ENCODE measurements around the gene GAK.

The GAK gene

DNA sequence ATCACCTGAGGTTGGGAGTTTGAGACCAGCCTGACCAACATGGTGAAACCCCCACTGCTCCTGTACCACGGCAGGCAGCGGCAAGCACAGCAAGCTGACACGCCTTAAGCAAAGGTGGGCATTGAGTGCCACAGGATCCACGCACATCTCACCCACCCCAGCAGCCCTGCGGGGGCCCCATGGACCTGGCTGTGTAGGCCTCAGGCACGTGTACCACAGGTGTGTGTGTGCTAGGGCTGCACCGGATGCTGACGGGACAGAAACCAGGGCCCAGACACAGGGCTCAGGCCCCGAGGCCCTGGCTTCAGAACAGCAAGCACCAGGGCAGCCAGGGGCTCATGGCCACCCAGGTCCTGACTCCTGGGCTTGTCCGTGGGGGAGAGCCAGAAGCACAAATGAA is 46.8 kb downstream of the GAK start:
- no peak for DNase-seq

DNA sequence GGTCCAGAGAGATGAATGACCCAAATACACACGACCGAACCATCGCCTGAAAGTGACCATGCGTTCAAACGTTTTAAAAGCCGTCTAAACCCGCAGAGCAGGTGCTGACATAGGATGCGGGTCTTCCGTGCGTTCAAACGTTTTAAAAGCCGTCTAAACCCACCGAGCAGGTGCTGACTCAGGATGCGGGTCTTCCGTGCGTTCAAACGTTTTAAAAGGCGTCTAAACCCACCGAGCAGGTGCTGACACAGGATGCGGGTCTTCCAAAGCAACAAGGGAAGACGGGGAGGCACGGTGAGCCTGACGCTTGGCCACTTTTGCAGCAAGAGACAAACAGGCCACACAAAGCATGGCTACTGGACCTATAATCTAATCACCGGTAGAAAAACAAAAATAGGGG is 47.2 kb downstream of the GAK start:
- no peak for DNase-seq

DNA sequence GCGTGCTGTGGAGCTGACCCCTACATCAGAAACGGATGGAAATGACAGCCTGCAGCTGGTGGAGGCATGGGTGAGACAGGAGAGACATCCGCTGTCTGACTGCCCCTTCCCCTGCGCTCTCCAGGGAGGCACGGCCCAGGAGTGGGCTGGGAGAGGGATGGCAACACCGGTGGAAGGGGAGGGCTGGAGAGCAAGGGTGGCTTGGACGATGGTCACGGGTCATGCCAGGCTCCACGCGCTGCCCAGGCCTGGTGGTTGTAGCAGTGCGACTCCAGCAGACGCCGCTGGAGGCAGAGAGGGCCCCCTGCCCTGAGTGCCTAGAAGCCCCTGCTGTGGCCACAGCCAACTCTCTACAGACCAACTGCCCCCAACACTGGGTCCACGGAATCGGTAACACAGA is 47.9 kb downstream of the GAK start:
- no peak for DNase-seq

DNA sequence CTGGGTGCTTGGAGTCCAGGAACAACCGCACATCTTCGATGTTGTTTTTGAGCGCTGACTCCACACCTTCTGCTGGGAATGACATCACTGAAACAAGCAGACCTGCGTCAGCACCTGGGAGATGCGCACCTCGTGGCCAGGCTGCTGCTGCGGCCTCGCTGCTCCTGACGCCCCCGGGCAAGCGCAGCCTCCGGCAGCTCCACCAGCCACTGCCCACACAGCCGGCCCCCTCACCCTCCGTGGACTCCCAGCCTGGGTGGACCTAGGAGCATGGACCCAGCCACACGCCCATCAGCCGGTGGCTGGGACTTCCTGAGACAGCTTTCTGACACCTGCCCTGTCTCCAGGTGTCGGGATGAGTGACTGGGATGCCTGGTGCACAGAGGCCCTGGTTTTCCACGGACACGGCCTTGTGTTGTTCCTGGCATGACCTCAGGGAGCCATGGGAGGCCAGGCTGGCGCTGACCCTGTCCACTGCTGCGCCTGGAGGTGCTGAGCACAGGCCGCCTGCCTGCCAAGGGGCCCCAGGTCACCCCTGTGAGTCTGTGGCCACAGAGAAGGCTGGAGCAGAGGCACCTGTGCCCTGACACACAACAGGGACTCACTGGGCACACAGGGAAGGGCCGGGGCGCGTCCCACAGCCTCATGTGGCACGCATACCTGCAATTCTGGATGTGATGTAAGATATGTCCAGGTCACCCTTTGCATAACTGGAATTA is 48.6 kb downstream of the GAK start:
- DNase-seq, result no peak

DNA sequence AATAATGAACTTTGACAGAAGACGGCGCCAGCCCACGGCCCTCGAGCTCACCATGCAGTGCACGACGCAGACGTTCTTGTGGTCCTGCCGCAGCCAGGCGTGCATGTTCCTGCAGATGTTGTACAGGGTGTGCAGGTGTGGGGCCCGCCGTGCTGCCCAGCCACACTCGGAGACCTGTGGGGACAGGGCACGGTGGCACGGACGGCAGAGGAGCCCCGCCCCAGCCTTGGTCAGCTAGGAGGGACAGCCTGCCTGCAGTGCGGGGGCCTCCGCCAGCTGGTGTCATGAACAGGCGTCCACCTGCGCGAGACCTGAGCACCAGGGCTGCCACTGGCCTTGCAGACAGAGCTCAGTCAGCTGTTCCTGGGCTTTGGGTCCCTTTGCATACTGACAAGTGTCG is 49.5 kb downstream of the GAK start:
- DNase-seq, result no peak

DNA sequence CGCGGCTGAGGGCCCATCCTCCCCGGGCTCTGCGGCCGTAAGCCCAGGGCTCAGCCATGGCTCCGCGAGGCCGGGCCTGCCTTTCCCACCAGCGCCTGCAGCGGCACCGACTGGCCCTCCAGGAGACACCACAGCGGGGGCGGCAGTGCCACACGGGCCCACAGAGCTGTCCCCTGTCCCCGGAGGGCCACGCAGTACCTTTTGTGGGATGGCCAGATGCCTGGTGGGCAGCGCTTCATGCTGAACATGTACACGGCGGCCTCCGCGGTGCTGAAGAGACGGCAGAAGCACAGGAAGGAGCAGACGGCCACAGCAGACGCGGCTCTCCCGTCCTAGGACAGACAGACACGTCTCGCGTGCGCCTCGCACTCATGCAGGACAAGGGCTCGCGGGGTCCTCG is 50.4 kb downstream of the GAK start:
- no peak for DNase-seq

DNA sequence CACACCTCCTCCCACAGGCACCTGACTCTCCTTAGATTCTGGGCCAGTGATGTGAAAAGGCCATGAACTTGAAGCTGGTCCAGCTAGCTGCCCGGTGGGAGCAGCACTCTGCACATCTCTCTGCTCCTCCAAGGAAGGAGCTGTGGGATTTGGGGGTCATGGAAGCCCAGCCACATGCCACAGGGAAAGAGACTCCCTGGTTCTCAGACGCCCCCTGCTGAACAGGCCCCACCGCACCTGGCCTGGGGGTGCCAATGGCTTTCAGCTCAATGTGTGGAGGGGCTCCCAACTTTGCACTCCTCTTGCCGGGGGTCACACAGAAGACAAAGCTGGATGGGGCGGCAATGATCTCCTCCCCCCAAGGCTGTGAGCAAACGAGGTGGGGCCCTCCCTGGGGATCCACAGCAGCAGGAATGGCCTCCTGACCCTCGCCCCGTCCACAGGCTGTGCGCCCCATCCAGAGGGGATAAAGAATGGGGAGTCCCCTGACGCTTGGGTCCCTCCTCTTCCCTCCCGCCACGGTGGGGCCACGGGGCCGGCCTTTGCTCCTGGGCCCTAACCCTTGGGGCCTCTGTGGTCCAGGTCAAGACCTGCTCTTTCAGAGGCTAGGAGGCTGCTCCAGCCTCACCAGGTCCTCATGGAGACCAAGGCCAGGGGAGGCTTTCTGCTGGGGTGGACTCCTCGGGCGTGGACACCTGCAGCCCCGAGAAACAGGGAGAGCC is 51.3 kb downstream of the GAK start:
- no peak for DNase-seq

DNA sequence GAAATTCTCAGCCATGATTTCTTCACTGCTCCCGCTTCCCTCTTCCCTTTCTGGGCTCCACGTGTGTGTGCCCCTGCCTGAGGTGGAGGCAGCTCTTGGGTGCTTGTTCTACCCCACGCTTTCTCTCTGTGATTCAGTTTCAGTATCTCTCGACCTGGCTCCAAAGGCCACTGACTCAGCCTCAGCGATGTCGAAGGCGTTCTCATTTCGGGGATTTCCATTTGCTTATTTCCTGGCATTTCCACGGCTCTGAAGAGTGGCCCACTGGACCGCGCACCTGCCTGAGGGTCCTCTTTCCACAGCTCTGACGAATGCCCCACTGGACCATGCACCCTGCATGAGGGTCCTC is 52.4 kb downstream of the GAK start:
- DNase-seq, result no peak

DNA sequence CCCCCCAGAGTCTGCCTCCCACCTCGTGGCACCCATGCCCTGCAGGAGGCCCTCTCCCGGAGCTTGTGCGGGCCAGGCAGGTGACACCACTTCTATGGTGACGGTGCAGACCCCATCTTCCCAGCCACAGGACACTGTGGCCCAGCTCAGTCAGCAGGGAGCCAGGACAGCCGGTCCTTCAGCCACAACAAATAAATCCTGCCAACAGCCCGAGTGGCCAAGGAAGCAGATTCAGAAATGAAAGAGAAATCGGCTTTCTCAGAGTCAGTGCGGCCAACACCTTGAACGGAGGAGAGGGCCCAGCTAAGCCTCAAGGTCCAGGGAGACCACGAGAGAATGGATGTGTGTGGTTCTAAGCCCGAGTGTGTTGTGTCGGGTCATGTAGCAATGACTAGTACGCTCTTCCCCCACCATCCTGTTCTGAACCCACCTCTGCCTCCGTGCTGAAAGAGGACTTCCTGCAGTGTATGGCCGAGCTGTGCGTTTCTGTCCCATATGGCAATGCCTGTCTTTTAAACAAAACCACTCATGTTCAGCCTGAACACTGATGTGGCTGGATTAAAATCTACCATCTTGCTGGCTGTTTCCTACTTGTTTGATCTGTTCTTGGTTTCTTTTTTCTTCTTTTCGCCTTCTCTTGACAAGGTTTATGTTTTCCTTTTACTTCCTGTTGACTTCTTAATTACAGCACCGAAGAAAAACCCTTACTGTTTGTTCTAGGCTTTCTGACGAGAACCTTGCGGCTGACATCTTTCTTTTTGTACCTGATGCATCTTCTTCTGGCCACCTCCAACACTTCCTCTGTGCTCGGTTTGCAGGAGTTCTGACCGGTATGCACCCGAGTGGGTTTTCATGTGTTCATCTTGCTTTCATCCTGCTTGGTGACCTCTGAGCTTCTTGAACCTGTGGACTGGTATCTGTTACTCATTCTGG is 53.1 kb downstream of the GAK start:
- no peak for DNase-seq

DNA sequence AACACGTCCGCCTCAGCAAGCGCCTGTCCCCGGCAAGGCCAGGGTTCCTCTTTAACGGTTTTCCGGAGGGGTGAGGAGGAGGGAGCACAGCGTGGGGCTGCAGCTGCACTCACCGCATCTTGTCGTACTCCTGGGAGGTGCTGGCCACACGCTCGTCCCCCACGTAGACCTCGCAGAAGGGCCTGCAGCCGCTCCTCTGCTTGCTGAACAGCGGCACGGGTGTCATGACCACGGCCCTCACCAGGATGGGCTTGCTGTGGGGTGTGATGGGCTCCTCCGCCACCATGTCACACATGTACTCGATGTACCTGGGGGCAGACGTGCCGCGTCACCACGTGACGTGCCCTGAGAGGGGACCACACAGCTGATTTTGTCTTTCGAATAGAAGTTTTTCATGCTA is 54.6 kb downstream of the GAK start:
- DNase-seq, result no peak

DNA sequence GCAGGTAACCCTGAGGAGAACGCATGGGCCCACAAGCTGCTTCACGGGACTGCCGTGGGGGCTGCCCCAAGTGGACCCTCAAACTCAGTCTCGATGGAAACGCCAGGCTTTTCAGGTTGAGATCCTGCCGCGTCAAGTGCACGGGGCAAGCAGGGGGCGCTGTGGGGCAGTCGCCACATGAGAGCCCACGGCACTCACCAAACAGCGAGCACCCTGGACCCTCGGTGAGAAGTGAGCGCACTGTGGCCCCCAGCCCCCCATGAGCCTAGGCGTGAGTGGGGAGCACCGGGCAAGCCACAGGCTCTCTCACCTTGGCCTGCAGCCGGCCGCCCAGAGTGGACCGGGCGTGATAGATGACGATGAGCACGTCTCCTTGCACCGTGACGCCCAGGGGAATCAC is 55.3 kb downstream of the GAK start:
- no peak for DNase-seq

DNA sequence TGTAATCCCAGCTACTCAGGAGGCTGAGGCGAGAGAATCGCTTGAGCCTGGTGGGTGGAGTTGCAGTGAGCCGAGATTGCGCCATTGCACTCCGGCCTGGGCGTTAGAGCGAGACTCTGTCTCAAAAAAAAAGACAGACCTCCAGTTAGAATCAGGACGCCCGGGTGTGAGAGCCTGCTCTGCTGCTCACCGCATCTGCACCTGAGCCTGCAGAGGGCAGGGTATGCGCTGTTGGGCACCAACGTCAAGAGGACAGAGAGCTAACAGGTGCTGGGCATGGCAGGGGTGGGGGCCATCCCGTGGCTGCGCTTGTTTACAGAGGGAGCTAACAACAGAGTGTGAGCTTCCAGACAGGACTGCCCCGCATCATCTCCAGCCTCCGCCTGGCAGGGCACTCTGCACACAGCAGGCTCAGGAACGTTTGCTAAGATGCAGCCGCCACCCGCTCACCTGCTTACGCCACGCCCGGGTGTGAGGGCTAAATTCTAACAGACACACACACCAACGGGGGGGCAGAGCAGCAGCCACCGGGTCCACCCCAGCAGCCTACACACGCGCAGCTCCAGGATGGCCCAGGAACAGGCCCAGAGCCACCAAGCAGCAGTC is 56.2 kb downstream of the GAK start:
- no peak for DNase-seq

DNA sequence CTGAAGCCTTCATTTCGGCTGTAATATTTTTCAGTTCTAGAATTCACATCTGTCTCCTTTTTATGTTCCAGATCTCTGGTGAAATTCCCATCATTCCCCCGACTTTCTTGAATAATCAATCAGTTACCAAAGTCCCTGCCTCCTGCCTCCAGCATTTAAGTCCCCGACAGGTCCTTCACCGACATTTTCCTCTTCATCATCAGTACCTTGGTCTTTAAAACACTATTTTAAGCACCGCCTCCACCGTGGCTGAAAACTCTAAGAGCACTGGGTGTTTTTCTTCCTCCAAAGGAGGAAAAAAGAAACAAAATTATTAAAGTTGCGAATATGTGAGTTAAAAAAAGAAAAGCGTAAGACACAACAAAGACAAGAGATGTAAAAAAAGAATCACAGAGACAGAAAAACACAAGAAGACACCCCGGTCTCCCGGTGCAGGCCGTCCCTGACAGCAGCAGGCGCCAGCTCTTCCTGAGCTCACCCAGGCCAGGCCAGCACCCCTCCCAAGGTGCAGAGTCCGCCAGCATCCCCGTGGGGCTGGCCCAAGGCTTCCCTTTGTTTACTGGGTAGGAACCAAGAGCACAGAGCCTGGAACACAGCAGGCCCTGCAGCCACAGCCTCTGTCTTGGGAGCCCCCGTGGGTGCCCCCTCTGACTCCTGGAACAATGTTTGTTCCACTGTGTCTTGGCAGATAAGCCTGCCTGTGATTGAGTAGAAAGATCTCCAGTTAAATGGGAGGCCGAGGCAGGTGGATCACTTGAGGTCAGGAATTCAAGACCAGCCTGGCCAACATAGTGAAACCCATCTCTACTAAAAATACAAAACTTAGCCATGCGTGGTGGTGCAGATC is 56.9 kb downstream of the GAK start:
- DNase-seq, result no peak

DNA sequence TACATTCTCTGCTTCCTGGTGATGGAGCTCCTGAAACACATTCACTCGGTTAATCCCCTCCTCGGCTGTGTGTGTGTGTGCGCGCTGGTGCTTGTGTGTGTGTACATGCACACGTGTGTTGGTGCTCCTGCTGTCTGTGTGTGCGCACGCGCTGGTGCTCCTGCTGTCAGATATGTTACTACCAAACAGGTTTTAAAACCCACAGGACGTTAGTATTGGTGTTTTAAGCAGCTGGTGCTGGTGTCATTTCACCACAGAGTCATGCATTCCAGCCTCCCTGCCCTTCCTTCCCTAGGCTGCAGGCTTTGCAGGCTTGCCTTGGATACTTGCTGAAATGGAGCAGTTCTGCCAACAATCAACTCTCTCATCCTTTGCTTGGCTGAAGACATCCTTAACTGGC is 58.1 kb downstream of the GAK start:
- no peak for DNase-seq

DNA sequence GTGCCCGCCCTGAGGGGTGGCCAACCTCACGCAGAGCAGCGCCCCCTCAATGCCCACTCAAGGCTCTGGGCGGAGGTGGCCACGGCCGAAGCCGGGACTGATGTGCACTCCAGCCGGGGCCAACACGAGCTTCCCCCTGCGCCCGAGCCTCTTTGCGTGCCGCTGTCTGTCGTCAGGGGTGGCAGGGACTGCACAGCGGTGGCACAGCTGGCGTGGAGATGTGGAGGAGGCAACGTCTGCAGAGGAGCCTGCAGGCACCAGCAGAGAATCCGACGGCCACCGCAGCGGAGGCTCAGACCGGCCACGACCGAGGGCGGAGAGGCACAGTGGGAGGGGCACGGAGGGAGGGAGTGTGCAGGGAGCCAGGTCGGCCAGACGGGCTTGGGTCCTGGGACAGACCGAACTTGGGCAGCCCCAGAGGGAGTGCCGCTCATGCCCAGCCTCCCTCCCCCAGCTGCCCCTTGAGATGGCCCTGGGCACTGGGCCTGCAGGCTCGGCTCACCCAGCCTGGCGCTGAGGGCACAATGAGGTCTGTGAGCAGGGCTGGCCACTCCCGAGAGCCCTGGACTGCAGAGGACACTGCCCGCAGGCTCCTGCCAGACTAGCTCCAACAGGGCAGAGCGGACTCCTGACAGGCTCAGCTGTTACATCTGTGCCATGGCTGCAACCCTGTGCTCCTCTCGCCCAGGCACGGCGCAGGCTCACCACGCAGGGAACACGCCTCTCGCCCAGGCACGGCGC is 59.7 kb downstream of the GAK start:
- DNase-seq, result no peak

DNA sequence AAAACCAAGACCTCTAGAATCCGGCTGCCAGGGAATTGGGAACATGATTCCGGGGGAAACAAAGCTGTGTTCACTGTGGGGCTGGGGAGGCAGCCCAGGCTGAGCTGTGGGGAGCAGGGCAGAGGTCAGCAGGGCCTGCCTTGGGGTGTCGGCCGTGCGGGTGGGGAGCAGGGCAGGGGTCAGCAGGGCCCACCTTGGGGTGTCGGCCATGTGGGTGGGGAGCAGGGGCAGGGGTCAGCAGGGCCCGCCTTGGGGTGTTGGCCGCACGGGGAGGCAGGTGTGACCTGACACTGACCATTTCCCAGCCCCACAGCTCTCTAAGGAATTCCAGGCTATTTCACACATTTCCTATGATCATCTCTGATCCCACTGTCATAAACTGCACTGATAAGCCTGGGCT is 60.6 kb downstream of the GAK start:
- no peak for DNase-seq

DNA sequence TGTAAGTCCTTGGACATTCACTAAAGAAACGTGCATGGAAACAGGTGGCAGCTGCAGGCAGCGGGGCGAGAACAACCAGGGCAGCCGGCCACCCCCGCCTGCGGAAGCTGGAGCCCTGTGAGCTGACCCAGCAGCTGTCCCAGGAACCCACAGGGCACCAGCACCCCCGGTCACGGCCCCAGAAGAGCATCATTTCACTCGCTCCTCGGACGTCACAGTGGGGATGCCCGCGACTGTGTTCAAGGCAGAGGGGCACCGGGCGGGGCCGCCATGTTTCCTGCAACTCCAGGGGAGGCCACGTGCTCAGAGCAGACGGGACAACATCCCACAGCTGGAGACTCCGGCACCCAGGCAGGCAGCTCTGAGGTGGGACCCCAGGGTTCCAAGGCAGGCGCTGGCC is 61.2 kb downstream of the GAK start:
- DNase-seq, result no peak

DNA sequence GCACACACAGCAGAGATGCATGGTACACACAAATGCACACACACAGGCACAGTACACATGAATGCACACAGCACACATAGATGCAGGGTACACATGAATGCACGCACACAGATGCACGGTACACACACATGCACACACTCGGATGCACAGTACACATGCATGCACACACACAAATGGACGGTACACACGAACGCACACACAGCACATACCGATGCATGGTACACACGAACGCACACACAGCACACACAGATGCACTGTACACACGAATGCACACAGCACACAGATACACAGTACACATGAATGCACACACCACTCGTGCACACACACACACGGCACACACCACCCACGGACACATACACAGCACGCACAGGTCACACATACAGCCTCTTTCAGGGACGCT is 62.3 kb downstream of the GAK start:
- DNase-seq, result no peak

DNA sequence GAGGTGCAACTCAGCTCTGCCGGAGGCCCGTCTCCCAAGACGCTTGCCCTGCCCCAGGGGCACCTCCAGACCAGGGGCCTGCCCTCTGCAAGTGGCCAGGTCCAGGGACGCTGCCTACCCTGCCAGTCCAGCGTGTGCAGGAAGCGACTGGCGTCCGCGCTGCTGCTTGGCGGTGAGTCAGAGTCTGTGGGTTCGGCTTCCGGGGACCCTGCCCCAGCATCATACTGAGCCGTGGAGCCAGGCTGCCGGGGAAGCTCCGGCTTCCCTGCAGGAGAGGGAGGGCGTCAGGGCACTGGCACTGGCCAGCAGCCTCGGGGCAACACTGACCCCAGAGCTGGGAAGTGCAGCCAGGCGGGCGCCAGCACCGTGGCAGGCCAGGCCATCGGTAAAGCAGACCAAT is 63.7 kb downstream of the GAK start:
- no peak for DNase-seq

DNA sequence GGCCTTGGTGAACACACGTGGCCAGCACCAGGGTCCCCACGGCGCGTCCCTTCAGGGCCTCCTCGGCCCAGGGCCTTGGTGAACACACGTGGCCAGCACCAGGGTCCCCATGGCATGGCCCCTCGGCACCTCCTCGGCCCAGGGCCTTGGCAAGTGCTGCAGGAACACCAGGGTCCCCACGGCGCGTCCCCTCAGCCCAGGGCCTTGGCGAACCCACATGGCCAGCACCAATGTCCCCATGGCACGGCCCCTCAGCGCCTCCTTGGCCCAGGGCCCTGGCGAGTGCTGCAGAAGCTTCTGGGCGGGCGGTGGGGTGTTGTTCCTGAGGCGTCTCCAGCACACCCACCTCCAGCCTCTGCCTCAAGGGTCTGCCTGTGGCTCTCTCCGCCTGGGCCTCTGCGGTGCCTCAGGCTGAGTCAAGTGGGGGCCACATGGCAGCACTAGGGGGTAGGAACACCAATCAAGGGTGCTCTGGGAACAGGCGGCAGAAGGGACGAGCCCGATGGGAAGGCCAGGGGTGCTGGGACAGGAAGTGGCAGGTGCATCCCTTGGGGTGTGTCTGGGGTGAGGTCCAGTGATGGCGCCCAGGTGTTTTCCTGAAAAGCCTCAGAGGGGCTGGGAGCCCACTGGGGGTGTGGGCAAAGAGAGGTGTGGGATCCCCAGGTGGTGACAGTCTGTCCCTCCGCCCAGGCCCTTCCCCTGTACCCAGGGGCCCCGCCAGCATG is 64.4 kb downstream of the GAK start:
- no peak for DNase-seq

DNA sequence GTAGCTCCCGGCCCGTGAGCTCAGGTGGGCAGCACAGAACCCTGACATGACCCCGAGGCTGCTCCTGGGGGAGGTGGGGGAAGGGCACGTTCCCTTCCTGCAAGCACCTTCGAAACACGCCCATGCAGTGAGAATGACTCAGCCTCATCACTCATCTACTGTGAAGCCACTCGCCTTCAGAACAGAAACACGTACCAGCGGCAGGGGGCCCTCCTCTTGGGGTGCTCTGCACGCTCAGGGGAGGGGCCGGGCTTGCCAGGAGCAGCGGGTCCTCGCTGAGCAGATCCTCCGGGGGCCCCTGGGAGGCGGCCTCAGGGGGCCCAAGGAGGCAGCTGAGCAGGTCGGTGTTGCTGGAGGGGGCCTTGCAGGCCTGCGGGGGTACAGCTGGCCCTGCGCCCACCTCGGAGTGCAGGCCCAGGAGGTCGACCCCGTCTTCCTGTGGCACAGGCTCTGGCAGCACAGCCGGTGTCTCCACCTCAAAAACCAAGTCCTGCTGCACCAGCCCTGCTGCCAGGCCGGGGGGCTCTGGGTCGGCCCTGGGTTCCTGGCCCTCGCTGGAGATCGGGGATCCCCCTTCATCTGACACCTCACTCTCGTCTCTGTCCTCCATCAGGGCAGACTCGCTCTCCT is 65.2 kb downstream of the GAK start:
- no peak for DNase-seq

Measured in NCI-H1694 (cell line).